Duodenal mucosa (tissue), 2 donors: ENCODE measurements around the gene CEP76.
"Not testable (repeated sequence)": the region's sequence is repeated elsewhere in the genome, so short reads cannot be mapped to it uniquely, and the experiment has no call there.

Experiments
- H3K27ac ChIP-seq: one replicate; pipeline ENCODE4 v1.7.0; 2013; ENCODE audit warnings: low read depth, low read length
- H3K27me3 ChIP-seq, 2 donors: one replicate each; pipeline ENCODE4 v1.7.0; 2013; ENCODE audit warnings: low read length in 2 of 2, control low read depth in 1 of 2; ENCODE audit not compliant: insufficient read depth in 2 of 2, control insufficient read depth in 1 of 2
- H3K36me3 ChIP-seq, 2 donors: one replicate each; pipeline ENCODE4 v1.7.0; 2013; ENCODE audit warnings: low read length in 2 of 2, control low read depth in 1 of 2; ENCODE audit not compliant: insufficient read depth in 2 of 2, control insufficient read depth in 1 of 2
- H3K4me1 ChIP-seq, 2 donors: one replicate each; pipeline ENCODE4 v1.7.0; 2013; ENCODE audit warnings: low read length in 2 of 2, control low read depth in 1 of 2; ENCODE audit not compliant: insufficient read depth in 2 of 2, control insufficient read depth in 1 of 2
- H3K4me3 ChIP-seq, 2 donors: one replicate each; pipeline ENCODE4 v1.7.0; 2013; ENCODE audit warnings: low read length in 2 of 2, low read depth in 1 of 2
- H3K9ac ChIP-seq, 2 donors: one replicate each; pipeline ENCODE4 v1.7.0; 2013; ENCODE audit warnings: low read length in 2 of 2, low read depth in 1 of 2
- H3K9me3 ChIP-seq, 2 donors: one replicate each; pipeline ENCODE4 v1.7.0; 2013; ENCODE audit warnings: low read length in 2 of 2, control low read depth in 1 of 2; ENCODE audit not compliant: control insufficient read depth in 1 of 2

Gene CEP76

GRCh38 chr18:12630136-12630535 is 72.4 kb downstream of the CEP76 start:
- Histone ChIP-seq H3K27ac (no peak overlapping the region), H3K9me3 (no peaks in the 10 kb centered on the region), H3K4me3 (no peak overlapping the region), H3K36me3 (no peaks in the 10 kb centered on the region), H3K9ac (no peak overlapping the region), H3K27me3 (no peaks in the 10 kb centered on the region), H3K4me1 (no peaks in the 10 kb centered on the region)

GRCh38 chr18:12628706-12629702 is 73.5 kb downstream of the CEP76 start:
- H3K4me3 ChIP-seq = no peak overlapping the region
- no peaks in the 10 kb centered on the region for H3K4me1 ChIP-seq
- no peak overlapping the region for H3K27ac ChIP-seq
- H3K9ac ChIP-seq = no peak overlapping the region
- H3K9me3 ChIP-seq = no peaks in the 10 kb centered on the region
- H3K27me3 ChIP-seq = no peaks in the 10 kb centered on the region
- H3K36me3 ChIP-seq = no peaks in the 10 kb centered on the region

DNA sequence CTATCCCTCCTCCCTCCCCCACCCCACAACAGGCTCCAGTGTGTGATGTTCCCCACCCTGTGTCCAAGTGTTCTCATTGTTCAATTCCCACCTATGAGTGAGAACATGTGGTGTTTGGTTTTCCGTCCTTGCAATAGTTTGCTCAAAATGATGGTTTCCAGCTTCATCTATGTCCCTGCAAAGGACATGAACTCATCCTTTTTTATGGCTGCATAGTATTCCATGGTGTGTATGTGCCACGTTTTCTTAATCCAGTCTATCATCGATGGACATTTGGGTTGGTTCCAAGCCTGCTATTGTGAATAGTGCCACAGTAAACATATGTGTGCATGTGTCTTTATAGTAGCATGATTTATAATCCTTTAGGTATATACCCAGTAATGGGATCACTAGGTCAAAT is 75.3 kb downstream of the CEP76 start:
- not testable (repeated sequence) for H3K9me3 ChIP-seq, H3K9ac ChIP-seq, H3K27ac ChIP-seq, H3K4me1 ChIP-seq, H3K36me3 ChIP-seq, H3K27me3 ChIP-seq, H3K4me3 ChIP-seq

DNA sequence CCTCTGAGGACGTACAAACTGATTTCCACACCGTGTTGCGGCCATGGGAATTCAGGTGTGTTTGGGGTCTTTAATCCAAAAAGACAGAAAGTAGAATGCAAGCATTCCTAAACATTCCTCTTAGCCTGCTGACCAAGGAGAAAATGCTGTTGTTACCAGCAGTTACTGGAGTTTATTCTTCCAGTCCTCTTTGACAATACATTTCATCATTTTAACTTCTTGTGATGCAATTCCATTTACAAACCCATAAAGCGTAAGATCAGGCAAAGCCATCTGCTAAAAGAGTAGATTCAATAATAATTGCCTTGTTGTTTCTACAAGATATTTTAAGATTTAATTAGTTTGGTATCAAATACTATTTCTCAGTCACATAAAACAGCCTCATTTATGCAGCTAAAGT is 77.3 kb downstream of the CEP76 start:
- H3K4me3 ChIP-seq = no peak overlapping the region
- H3K9me3 ChIP-seq = no peaks in the 10 kb centered on the region
- no peaks in the 10 kb centered on the region for H3K36me3 ChIP-seq
- H3K9ac ChIP-seq = no peak overlapping the region
- H3K27ac ChIP-seq = no peak overlapping the region
- H3K27me3 ChIP-seq = no peaks in the 10 kb centered on the region
- H3K4me1 ChIP-seq = no peaks in the 10 kb centered on the region
